WTC11 (cell line): ENCODE results near the gene ABCA1. TPM values are rescaled to one million over a fixed set of nuclear protein-coding genes. Genes with fewer than 3 reads are reported as not detected.

ENCODE experiments used
- ATAC-seq: fragments of 200-7000 bp; cut with Tn5 transposase; 2 replicates; pipeline ENCODE4 v1.10.0; 2021; ENCODE audit warnings: mild to moderate bottlenecking, moderate library complexity
- CTCF ChIA-PET: fragments of 300-600 bp; sonication (Branson Sonifier 250); formaldehyde crosslinking; loops from one replicate; lab custom pipeline; 2021; ENCODE audit warnings: antibody characterized with exemption; lab: Charles Lee
- POLR2A ChIA-PET: fragments of 350-600 bp; sonication (Branson Sonifier 250); formaldehyde crosslinking; loops from one replicate; lab custom pipeline; 2021; ENCODE audit warnings: antibody characterized with exemption; lab: Charles Lee
- DNase-seq: peaks from one replicate; pipeline ENCODE4 v3.0.0; 2021; ENCODE audit warnings: low spot score
- H3K27ac Mint-ChIP-seq: 2 replicates; pipeline ENCODE4 v1.8.0; 2021; ENCODE audit warnings: mixed read lengths
- H3K27me3 Mint-ChIP-seq: 2 replicates; pipeline ENCODE4 v1.8.0; 2021; ENCODE audit warnings: low read depth, mild to moderate bottlenecking, moderate library complexity, mixed read lengths
- H3K36me3 Mint-ChIP-seq: 2 replicates; pipeline ENCODE4 v1.8.0; 2021; ENCODE audit warnings: mixed read lengths
- H3K4me1 Mint-ChIP-seq: 2 replicates; pipeline ENCODE4 v1.8.0; 2022; ENCODE audit warnings: mixed read lengths
- H3K4me3 Mint-ChIP-seq: 2 replicates; pipeline ENCODE4 v1.8.0; 2021; ENCODE audit warnings: mild to moderate bottlenecking, moderate library complexity, mixed read lengths
- H3K9me3 Mint-ChIP-seq: 2 replicates; pipeline ENCODE4 v1.8.0; 2021; ENCODE audit warnings: mixed read lengths
- ATF2 ChIP-seq: sonication (generic); formaldehyde crosslinking; IDR thresholded peaks from 2 replicates; pipeline ENCODE4 v1.8.1; 2022; ENCODE audit warnings: low read depth, missing genetic modification reagents, borderline replicate concordance
- CDX4 ChIP-seq: fragments of 250-450 bp; sonication (Bioruptor Pico); IDR thresholded peaks from 2 replicates; pipeline ENCODE4 v1.9.0; 2021; ENCODE audit warnings: moderate library complexity, mild to moderate bottlenecking, inconsistent platforms, borderline replicate concordance
- CTCF ChIP-seq: fragments of 200-600 bp; IDR thresholded peaks from 2 replicates; pipeline ENCODE4 v1.8.0; 2022; ENCODE audit warnings: antibody characterized with exemption
- FOXP1 ChIP-seq: sonication (generic); formaldehyde crosslinking; IDR thresholded peaks from 2 replicates; pipeline ENCODE4 v1.8.0; 2022; ENCODE audit warnings: missing genetic modification reagents, mild to moderate bottlenecking, moderate library complexity, borderline replicate concordance
- HMGA2 ChIP-seq: fragments of 250-450 bp; sonication (Bioruptor Pico); IDR thresholded peaks from 2 replicates; pipeline ENCODE4 v1.4.0; 2021; ENCODE audit warnings: mild to moderate bottlenecking, moderate library complexity
- HMGXB4 ChIP-seq: sonication (generic); formaldehyde crosslinking; IDR thresholded peaks from 2 replicates; pipeline ENCODE4 v1.8.1; 2023; ENCODE audit warnings: mild to moderate bottlenecking, moderate library complexity, missing genetic modification reagents
- MLX ChIP-seq: sonication (generic); formaldehyde crosslinking; IDR thresholded peaks from 2 replicates; pipeline ENCODE4 v1.8.1; 2023; ENCODE audit warnings: mild to moderate bottlenecking, missing genetic modification reagents, moderate library complexity
- NR1H2 ChIP-seq: sonication (generic); formaldehyde crosslinking; IDR thresholded peaks from 2 replicates; pipeline ENCODE4 v1.9.0; 2021; ENCODE audit warnings: mild to moderate bottlenecking, moderate library complexity, missing genetic modification reagents
- NR3C1 ChIP-seq: sonication (generic); formaldehyde crosslinking; conservative IDR thresholded peaks from 2 replicates; pipeline ENCODE4 v1.8.1; 2023; ENCODE audit warnings: low read depth, mild to moderate bottlenecking, missing genetic modification reagents
- STAT6 ChIP-seq: sonication (generic); formaldehyde crosslinking; conservative IDR thresholded peaks from 2 replicates; pipeline ENCODE4 v1.8.1; 2023; ENCODE audit warnings: mild to moderate bottlenecking, low read depth, missing genetic modification reagents, moderate library complexity
- TP53 ChIP-seq: sonication (generic); formaldehyde crosslinking; IDR thresholded peaks from 2 replicates; pipeline ENCODE4 v1.8.1; 2023; ENCODE audit warnings: mild to moderate bottlenecking, missing genetic modification reagents
- USF1 ChIP-seq: sonication (generic); formaldehyde crosslinking; IDR thresholded peaks from 2 replicates; pipeline ENCODE4 v1.8.0; 2022; ENCODE audit warnings: mild to moderate bottlenecking, missing genetic modification reagents
- USF2 ChIP-seq: sonication (generic); formaldehyde crosslinking; IDR thresholded peaks from 2 replicates; pipeline ENCODE4 v1.8.1; 2023; ENCODE audit warnings: mild to moderate bottlenecking, missing genetic modification reagents, moderate library complexity
- ZNF138 ChIP-seq: sonication (generic); formaldehyde crosslinking; conservative IDR thresholded peaks from 2 replicates; pipeline ENCODE4 v1.8.1; 2022; ENCODE audit warnings: mild to moderate bottlenecking, moderate library complexity, missing genetic modification reagents
- ZNF263 ChIP-seq: sonication (generic); formaldehyde crosslinking; IDR thresholded peaks from 2 replicates; pipeline ENCODE4 v1.8.1; 2022; ENCODE audit warnings: low read depth, mild to moderate bottlenecking, moderate library complexity, missing genetic modification reagents
- ZNF317 ChIP-seq: sonication (generic); formaldehyde crosslinking; IDR thresholded peaks from 2 replicates; pipeline ENCODE4 v1.8.1; 2023; ENCODE audit warnings: low read depth, mild to moderate bottlenecking, moderate library complexity, missing genetic modification reagents, borderline replicate concordance
- ZNF425 ChIP-seq: fragments of 250-450 bp; sonication (Bioruptor Pico); conservative IDR thresholded peaks from 2 replicates; pipeline ENCODE4 v1.9.0; 2021; ENCODE audit warnings: mild to moderate bottlenecking
- total RNA-seq: library from RNA; stranded (reverse); gene quantifications from 3 replicates; pipeline ENCODE4 v1.2.3, GENCODE V29; 2021

ABCA1 gene
- total RNA-seq, 1 experiment from 2014 or later: 7.8 TPM

GRCh38 chr9:104971511-104971910, 43.6 kb upstream of the ABCA1 start:
- no peaks in the 10 kb centered on the region for H3K36me3 Mint-ChIP-seq
- no peak for DNase-seq
- CTCF ChIA-PET: interaction anchor here (0.7 to 1.1 kb wide), 3 partner anchors 45 to 1465 kb away, joined by 3 to 6 read pairs (median 3); no protein-coding TSS in a partner anchor
- peaks cover 33% of the 10 kb centered on the region for H3K4me1 Mint-ChIP-seq
- no peak overlapping the region for H3K27ac Mint-ChIP-seq
- POLR2A ChIA-PET: interaction anchor here (1.4 kb wide), 1 partner anchor 20 kb away, joined by 3 read pairs; no protein-coding TSS in a partner anchor
- no peaks in the 10 kb centered on the region for H3K9me3 Mint-ChIP-seq
- ATAC-seq: no peak
- peaks cover 3% of the 10 kb centered on the region; the same call in 1 of the 2 replicates for H3K27me3 Mint-ChIP-seq
- no peak overlapping the region for H3K4me3 Mint-ChIP-seq
- TF ChIP-seq FOXP1: no peak
- no peak for TF ChIP-seq USF1 (CRISPR knock-in tag)
- TF ChIP-seq CTCF: no peak
- no peak for TF ChIP-seq ZNF263 (CRISPR knock-in tag)
- TF ChIP-seq ZNF138: no peak
- TF ChIP-seq ATF2 (CRISPR knock-in tag): no peak
- no peak for TF ChIP-seq HMGA2
- no peak for TF ChIP-seq HMGXB4 (CRISPR knock-in tag)
- TF ChIP-seq STAT6 (CRISPR knock-in tag): no peak
- TF ChIP-seq NR1H2 (CRISPR knock-in tag): no peak
- no peak for TF ChIP-seq NR3C1 (CRISPR knock-in tag)
- TF ChIP-seq ZNF317 (CRISPR knock-in tag): no peak
- no peak for TF ChIP-seq USF2 (CRISPR knock-in tag)
- no peak for TF ChIP-seq MLX (CRISPR knock-in tag)
- no peak for TF ChIP-seq ZNF425
- no peak for TF ChIP-seq TP53 (CRISPR knock-in tag)
- TF ChIP-seq CDX4 (CRISPR knock-in tag): no peak
